ENCODE data around the gene FAM3B.

The FAM3B gene, protein sequence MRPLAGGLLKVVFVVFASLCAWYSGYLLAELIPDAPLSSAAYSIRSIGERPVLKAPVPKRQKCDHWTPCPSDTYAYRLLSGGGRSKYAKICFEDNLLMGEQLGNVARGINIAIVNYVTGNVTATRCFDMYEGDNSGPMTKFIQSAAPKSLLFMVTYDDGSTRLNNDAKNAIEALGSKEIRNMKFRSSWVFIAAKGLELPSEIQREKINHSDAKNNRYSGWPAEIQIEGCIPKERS

GRCh38 chr21:41316200-41317062, at the start of gene FAM3B:
Gene FAM3B, plus strand, starts transcription at chr21:41316801. Its CDS starts 79 bp downstream, at chr21:41316880.
- TF ChIP-seq CTCF (IDR thresholded peaks at IDR 0.05) = no peak

DNA sequence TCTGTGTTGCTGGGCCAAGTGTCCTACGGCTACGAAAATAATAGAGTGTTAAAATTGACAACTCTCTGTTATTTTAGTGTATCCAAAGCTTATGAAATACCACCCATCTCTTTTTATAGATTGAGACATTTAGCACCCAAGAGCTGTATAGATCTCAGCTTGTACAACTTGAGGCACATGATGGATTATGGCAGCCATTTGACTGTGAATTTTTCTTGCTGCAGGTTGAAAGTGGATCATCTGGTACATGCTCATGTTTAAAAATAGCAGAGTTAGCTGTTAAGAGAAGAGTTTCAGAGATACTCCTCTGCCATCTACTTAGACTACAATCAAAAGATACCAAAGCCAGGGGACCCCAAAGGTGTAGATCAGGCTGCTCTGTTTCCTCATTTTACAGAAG, 49.3 kb upstream of the FAM3B start:
- no peak for TF ChIP-seq CTCF (IDR thresholded peaks at IDR 0.05)

DNA sequence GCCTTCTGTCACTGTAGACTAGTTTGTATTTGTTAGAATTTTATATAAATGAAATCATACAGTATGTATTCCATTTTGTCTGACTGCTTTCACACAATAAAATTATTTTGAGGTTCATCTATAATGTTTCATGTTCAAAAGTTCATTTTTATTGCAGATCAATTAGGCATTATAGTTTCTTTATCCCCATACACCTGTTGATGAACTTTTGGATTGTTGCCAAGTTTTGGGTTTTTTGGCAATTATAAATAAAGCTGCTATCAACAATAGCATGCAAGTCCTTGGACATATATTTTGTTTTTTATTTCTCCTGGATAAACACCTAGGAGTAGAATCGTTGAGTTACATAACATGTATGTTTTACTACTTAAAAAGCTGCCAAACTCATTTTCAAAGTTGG, 47.1 kb upstream of the FAM3B start:
- no peak for TF ChIP-seq CTCF (IDR thresholded peaks at IDR 0.05)

GRCh38 chr21:41277196-41277595, 39.4 kb upstream of the FAM3B start:
- TF ChIP-seq CTCF (IDR thresholded peaks at IDR 0.05) = no peak

- no peak for TF ChIP-seq CTCF (IDR thresholded peaks at IDR 0.05)
Measured at GRCh38 chr21:41277846-41278245, 38.8 kb upstream of the FAM3B start.

DNA sequence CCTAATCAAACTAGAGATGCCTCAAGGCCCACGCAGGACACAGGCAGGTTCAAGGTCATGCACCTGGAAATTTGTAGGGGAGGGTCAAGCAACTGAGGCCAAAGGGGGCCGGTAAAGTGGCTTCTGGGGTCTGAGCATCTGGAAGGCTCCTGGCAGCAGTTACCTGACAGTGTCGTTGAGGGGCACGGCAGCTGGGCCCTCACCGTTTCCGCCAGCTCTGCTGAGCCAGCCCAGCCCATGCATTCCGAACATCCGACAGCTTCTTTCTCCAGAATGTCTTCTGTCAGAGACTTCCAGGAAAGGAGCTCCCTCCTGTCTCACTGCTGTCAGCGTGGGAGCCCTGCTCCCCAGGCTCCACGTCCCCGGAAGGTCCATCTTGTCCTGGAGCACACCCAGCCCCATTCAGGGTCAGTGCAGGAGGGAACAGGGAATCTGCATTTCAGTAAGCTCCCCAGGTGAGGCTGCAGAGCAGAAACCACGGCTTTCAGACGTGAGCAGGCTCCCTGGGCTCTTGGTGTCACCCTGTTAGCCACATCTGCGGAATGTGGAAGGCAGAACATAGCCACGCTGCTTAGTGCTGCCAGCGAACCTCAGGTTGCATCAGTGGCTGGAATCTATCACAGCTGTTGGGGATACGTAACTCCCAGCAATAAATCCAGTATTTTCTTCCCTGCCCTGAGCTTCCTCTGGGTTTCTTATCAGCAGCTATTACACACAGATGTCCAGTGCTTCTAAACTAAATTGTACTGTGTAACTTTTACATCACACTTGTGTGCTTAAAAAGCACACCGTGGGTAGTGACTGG, 36.3 kb upstream of the FAM3B start:
- no peak for TF ChIP-seq CTCF (IDR thresholded peaks at IDR 0.05)

DNA sequence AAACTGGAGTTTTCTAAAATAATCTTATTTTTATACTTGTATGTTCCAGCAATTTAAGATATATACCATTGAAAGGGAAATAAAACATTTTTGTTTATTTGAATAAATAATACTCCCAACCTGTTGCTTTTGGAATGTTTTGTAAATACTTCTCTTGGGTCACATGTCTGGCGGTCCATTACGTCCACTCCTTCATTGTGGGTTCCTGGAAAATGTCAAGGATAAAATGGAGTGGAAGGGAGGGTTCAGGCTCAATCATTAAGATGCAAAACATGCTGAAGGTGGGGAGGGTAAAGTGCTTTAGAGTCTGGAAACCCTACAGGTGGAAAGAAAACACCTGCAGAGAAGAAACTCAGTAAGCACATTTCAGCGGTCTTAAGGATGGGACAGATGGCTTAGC, 34.2 kb upstream of the FAM3B start:
- TF ChIP-seq CTCF (IDR thresholded peaks at IDR 0.05) = no peak

Measured in LNCAP (cell line).